H54 (cell line): ENCODE data around the gene UEVLD.

Source experiments
- DNase-seq: peaks from one replicate; pipeline ENCODE4 v3.0.0; 2011; ENCODE audit warnings: low spot score, mixed read lengths; ENCODE audit not compliant: insufficient read length
- FAIRE-seq: peaks from 3 replicates; lab custom pipeline; 2011; peaks lifted over from hg19 to GRCh38; lab: Jason Lieb, UNC
- POLR2A ChIP-seq: IDR thresholded peaks from 2 replicates; pipeline ENCODE4 v1.6.1; 2011; ENCODE audit warnings: low read depth, mild to moderate bottlenecking, low read length

The UEVLD gene

GRCh38 chr11:18501629-18502028 is 86.9 kb downstream of the UEVLD start:
- FAIRE-seq (no peak), DNase-seq (no peak)
- no peak for TF ChIP-seq POLR2A

- DNase-seq, result no peak
- no peak for TF ChIP-seq POLR2A
- FAIRE-seq, result no peak
Measured at GRCh38 chr11:18498039-18498438, 90.5 kb downstream of the UEVLD start.

GRCh38 chr11:18495703-18496102 is 92.8 kb downstream of the UEVLD start:
- no peak for DNase-seq
- no peak for TF ChIP-seq POLR2A
- no peak for FAIRE-seq

- FAIRE-seq, result no peak
- no peak for TF ChIP-seq POLR2A
- DNase-seq, result no peak
Measured at GRCh38 chr11:18495271-18495670, 93.3 kb downstream of the UEVLD start.

- DNase-seq (no peak), FAIRE-seq (no peak)
- no peak for TF ChIP-seq POLR2A
Measured at GRCh38 chr11:18493310-18493709, 95.2 kb downstream of the UEVLD start.

GRCh38 chr11:18492888-18493287 is 95.6 kb downstream of the UEVLD start:
- no peak for DNase-seq
- no peak for TF ChIP-seq POLR2A
- FAIRE-seq, result no peak

GRCh38 chr11:18491924-18492323 is 96.6 kb downstream of the UEVLD start:
- FAIRE-seq, result no peak
- TF ChIP-seq POLR2A, result no peak
- DNase-seq, result no peak

GRCh38 chr11:18490736-18491485 is 97.6 kb downstream of the UEVLD start:
- DNase-seq (no peak), FAIRE-seq (no peak)
- TF ChIP-seq POLR2A, result no peak

- DNase-seq (no peak), FAIRE-seq (no peak)
- TF ChIP-seq POLR2A, result no peak
Measured at GRCh38 chr11:18490319-18490718, 98.2 kb downstream of the UEVLD start.

- no peak for DNase-seq
- no peak for TF ChIP-seq POLR2A
- FAIRE-seq, result no peak
Measured at GRCh38 chr11:18485913-18486528, 102.5 kb downstream of the UEVLD start.
